ENCODE data around the gene N4BP3. TPM values are rescaled to one million over a fixed set of nuclear protein-coding genes. Genes with fewer than 3 reads are reported as not detected.

N4BP3 gene
- total RNA-seq, 6 donors from 2014 or later = 3.2 to 12.6 (median 5.8) TPM

DNA sequence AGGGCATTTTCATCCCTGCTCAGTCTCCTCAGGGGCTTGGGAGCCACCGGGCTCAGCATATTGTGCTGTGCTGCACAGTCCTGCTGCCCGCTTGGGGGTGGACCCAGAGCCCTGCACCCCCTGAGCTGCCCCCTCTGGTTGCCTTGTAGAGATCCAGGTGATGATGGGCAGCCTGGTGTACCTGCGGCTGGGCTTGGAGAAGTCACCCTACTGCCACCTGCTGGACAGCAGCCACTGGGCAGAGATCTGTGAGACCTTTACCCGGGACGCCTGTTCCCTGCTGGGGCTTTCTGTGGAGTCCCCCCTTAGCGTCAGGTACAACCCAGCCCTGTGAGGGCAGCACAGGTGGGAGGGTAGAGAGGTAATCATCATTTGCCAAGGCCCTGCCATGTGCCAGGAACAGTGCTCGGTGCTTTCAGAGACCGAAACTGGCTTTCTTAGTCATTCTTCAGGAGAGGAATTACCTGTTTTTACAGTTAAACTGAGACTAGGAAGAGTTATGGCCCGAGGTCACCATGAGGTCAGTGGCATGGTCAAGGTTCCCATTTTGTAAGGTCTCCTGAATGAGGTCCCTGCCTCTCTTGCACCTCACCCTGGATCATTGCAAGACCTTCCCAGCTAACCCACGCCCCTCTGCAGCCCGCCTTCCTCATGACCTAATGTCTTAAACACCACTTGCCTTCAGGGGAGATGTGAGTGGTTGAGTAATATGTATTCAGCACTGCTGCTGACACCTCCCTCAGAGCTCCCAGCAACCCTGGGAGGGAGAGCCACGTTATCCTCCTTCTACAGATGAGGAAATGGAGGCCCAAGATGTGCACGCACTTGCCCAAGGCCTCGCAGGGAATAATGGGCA lies 32.9 kb downstream of the N4BP3 start:
- TF ChIP-seq POLR2AphosphoS5 (IDR thresholded peaks at IDR 0.05) = no peak
- no peak for TF ChIP-seq EP300 (IDR thresholded peaks at IDR 0.05)
- TF ChIP-seq, protein P1, sequence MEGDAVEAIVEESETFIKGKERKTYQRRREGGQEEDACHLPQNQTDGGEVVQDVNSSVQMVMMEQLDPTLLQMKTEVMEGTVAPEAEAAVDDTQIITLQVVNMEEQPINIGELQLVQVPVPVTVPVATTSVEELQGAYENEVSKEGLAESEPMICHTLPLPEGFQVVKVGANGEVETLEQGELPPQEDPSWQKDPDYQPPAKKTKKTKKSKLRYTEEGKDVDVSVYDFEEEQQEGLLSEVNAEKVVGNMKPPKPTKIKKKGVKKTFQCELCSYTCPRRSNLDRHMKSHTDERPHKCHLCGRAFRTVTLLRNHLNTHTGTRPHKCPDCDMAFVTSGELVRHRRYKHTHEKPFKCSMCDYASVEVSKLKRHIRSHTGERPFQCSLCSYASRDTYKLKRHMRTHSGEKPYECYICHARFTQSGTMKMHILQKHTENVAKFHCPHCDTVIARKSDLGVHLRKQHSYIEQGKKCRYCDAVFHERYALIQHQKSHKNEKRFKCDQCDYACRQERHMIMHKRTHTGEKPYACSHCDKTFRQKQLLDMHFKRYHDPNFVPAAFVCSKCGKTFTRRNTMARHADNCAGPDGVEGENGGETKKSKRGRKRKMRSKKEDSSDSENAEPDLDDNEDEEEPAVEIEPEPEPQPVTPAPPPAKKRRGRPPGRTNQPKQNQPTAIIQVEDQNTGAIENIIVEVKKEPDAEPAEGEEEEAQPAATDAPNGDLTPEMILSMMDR (IDR thresholded peaks at IDR 0.05) = peak; percentile 50 to 78 (median 66)
- DNase-seq = peak in 1 of 2 donors; percentile 66
- H3K27me3 ChIP-seq = no peaks in the 10 kb centered on the region
- no peaks in the 10 kb centered on the region for H3K4me1 ChIP-seq
- H3K9me3 ChIP-seq = no peaks in the 10 kb centered on the region
- H3K4me3 ChIP-seq = no peak overlapping the region
- no peak overlapping the region for H3K27ac ChIP-seq
- H3K36me3 ChIP-seq = peaks cover 33 to 98% (median 80%) of the 10 kb centered on the region in 4 donors
- WGBS, 2 donors = 63 to 79% methylated on average over 6 to 14 of the region's 14 CpGs
- ATAC-seq (ENCODE audit: low FRiP score in 2 of 2) = peak; percentile 45 to 61

DNA sequence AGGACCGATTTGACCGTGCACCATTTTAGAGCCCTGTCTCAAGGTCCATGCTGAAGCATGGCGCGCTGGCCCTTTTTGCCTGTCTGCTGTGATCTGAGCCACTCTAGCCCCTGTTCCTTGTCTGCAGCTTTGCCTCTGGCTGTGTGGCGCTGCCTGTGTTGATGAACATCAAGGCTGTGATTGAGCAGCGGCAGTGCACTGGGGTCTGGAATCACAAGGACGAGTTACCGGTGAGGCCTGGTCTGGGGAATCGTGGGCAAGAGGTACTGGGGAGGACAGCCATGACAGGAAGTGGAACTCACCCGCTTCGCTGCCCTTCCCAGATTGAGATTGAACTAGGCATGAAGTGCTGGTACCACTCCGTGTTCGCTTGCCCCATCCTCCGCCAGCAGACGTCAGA lies 34.1 kb downstream of the N4BP3 start:
- ATAC-seq (ENCODE audit: low FRiP score in 2 of 2) = no peak

DNA sequence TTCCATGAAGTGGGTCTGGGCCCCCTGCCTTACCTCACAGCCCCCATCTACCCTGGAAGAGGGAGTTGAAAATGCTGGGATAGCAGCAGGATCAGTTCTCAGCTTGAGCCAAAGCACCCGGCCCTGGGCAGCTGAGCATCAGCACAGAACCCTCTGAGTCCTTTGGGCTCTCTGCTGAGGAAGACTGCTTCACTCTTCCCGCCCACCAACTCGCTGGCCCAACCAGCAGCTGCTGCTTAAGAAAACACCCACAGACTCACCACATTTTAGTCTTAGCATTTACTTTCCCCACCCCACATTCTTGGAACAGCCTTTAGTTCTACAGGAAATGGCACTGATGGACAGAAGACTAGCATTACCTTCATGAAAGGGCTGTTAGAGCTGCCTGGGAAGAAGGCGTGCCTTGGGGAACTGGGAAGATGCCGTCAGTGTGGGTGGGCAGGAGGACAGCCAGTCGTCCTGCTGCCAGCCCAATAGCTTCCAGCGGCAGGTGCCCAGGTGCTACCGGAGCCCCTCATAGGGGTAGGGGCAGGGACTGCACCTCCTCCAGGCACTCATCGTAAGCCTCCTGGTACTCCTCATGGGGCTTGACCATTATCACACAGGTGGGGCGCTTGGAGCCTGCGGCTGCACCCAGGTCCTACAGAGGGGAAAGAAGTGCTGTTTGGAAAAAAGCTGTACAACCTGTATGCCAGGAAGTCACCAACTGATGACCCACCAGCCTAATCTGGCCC lies 36.0 kb downstream of the N4BP3 start:
- Histone ChIP-seq H3K4me3 (no peak overlapping the region), H3K36me3 (peaks cover 20 to 70% (median 56%) of the 10 kb centered on the region in 4 donors), H3K9me3 (no peaks in the 10 kb centered on the region), H3K27me3 (no peaks in the 10 kb centered on the region), H3K4me1 (peaks cover 8 to 18% (median 12%) of the 10 kb centered on the region in 4 donors), H3K27ac (no peak overlapping the region)
- peak in 1 of 2 donors; percentile 51 for DNase-seq
- no peak for ATAC-seq (ENCODE audit: low FRiP score in 2 of 2)
- WGBS, 2 donors = 86 to 90% methylated on average over 10 of the region's 11 CpGs
- TF ChIP-seq EP300 (IDR thresholded peaks at IDR 0.05) (no peak), POLR2A (IDR thresholded peaks at IDR 0.05) (no peak), POLR2AphosphoS5 (IDR thresholded peaks at IDR 0.05) (no peak)
- TF ChIP-seq, protein P1 (IDR thresholded peaks at IDR 0.05) = no peak

More for the DNA sequence above, 34.1 kb downstream of the N4BP3 start:
- Histone ChIP-seq H3K27me3 (no peaks in the 10 kb centered on the region), H3K27ac (no peak overlapping the region), H3K4me1 (peaks cover 0 to 4% (median 2%) of the 10 kb centered on the region in 4 donors), H3K36me3 (peaks cover 26 to 89% (median 75%) of the 10 kb centered on the region in 4 donors), H3K9me3 (no peaks in the 10 kb centered on the region), H3K4me3 (no peak overlapping the region)
- DNase-seq = no peak
- WGBS, 2 donors = 91 to 95% methylated on average over 12 to 15 of the region's 15 CpGs
- TF ChIP-seq, protein P1 (IDR thresholded peaks at IDR 0.05) = no peak
- no peak for TF ChIP-seq POLR2A (IDR thresholded peaks at IDR 0.05)
- no peak for TF ChIP-seq POLR2AphosphoS5 (IDR thresholded peaks at IDR 0.05)
- no peak for TF ChIP-seq EP300 (IDR thresholded peaks at IDR 0.05)

DNA sequence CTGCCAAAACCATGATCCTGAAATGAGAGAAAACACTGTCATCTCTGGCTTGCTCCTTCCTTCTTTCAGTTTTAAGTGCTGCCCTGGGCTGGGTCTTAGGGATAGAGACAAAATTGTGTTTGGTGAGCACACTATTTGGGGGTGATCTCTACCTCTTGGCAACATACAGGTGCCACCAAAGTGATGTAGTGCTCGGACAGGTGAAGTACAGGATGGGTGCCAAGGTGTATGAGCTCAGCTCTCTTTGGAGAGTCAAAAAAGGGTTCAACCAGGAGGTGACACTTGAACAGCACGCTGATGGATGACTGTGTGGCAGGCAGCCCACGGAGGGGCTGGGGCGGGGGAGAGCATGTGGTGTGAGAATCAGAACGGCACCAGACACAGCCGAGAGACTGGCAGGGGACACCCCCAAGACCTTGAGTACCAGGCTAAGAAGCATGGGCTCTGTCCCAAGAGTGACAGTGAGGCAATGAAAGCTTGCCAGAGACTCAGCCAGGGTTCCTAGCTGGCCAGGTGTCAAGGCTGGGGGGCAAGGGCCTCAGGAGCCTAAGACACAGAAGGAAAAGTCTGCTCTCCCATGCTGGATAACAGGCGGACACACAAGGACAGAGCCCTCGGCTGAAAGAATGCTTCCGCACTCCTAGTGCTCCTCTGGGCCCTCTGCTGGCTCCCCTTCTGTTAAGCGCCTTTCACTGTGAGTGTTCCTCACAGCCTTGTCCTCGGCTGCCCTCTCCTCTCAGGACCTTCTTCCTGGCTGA lies 37.8 kb downstream of the N4BP3 start:
- Histone ChIP-seq H3K27me3 (no peaks in the 10 kb centered on the region), H3K27ac (no peak overlapping the region), H3K9me3 (no peaks in the 10 kb centered on the region), H3K36me3 (peaks cover 20 to 52% (median 44%) of the 10 kb centered on the region in 4 donors), H3K4me1 (peaks cover 8 to 24% (median 12%) of the 10 kb centered on the region in 4 donors), H3K4me3 (no peak overlapping the region)
- DNase-seq (peak in 1 of 2 donors; percentile 47), ATAC-seq (ENCODE audit: low FRiP score in 2 of 2) (no peak)
- TF ChIP-seq POLR2A (IDR thresholded peaks at IDR 0.05) (no peak), EP300 (IDR thresholded peaks at IDR 0.05) (no peak), POLR2AphosphoS5 (IDR thresholded peaks at IDR 0.05) (no peak)
- TF ChIP-seq, protein P1 (IDR thresholded peaks at IDR 0.05) = no peak
- WGBS, 2 donors = 63 to 76% methylated on average over 8 to 11 of the region's 11 CpGs

Measured in upper lobe of left lung (tissue), 6 donors.